Astrocyte (in vitro differentiated cells and primary cell): ENCODE measurements around the gene ATP1A3. TPM values are rescaled to one million over a fixed set of nuclear protein-coding genes. Genes with fewer than 3 reads are reported as not detected.

Experiments
- DNase-seq: peaks from one replicate; pipeline ENCODE4 v3.0.0-alpha.2; 2010; ENCODE audit warnings: low read depth
- FAIRE-seq: peaks from 2 replicates; lab custom pipeline; 2011; peaks lifted over from hg19 to GRCh38; lab: Jason Lieb, UNC
- H2AFZ ChIP-seq: 2 replicates; pipeline ENCODE4 v1.6.0; 2012; ENCODE audit warnings: low read depth, low read length, inconsistent platforms
- H3K27ac ChIP-seq: 2 replicates; pipeline ENCODE4 v1.5.1; 2011; ENCODE audit warnings: low read depth, low read length, inconsistent platforms
- H3K27me3 ChIP-seq: 2 replicates; pipeline ENCODE4 v1.6.0; 2011; ENCODE audit warnings: low read length, inconsistent platforms; ENCODE audit not compliant: insufficient read depth
- H3K36me3 ChIP-seq: 2 replicates; pipeline ENCODE4 v1.5.1; 2011; ENCODE audit warnings: low read length, inconsistent platforms; ENCODE audit not compliant: insufficient read depth
- H3K4me1 ChIP-seq: 2 replicates; pipeline ENCODE4 v1.5.1; 2011; ENCODE audit warnings: low read length, inconsistent platforms; ENCODE audit not compliant: insufficient read depth
- H3K4me2 ChIP-seq: 2 replicates; pipeline ENCODE4 v1.6.0; 2012; ENCODE audit warnings: low read length, inconsistent platforms
- H3K4me3 ChIP-seq: 2 replicates; pipeline ENCODE4 v1.5.1; 2011; ENCODE audit warnings: low read depth, mild to moderate bottlenecking, low read length, inconsistent platforms; ENCODE audit not compliant: insufficient read depth
- H3K79me2 ChIP-seq: 2 replicates; pipeline ENCODE4 v1.6.0; 2012; ENCODE audit warnings: mild to moderate bottlenecking, low read length, inconsistent platforms; ENCODE audit not compliant: insufficient read depth
- H3K9ac ChIP-seq: 2 replicates; pipeline ENCODE4 v1.6.0; 2012; ENCODE audit warnings: mild to moderate bottlenecking, low read length, inconsistent platforms
- H3K9me3 ChIP-seq: 2 replicates; pipeline ENCODE4 v1.5.1; 2012; ENCODE audit warnings: low read depth, mild to moderate bottlenecking, low read length, inconsistent platforms; ENCODE audit not compliant: insufficient read depth
- H4K20me1 ChIP-seq: 2 replicates; pipeline ENCODE4 v1.6.0; 2012; ENCODE audit warnings: low read length, inconsistent platforms; ENCODE audit not compliant: insufficient read depth
- H3K27ac Mint-ChIP-seq: one replicate; pipeline ENCODE4 v1.8.0; 2021; ENCODE audit warnings: mild to moderate bottlenecking, mixed read lengths; ENCODE audit not compliant: unreplicated experiment
- H3K27me3 Mint-ChIP-seq: one replicate; pipeline ENCODE4 v1.8.0; 2021; ENCODE audit warnings: low read depth, mixed read lengths; ENCODE audit not compliant: unreplicated experiment
- H3K36me3 Mint-ChIP-seq: one replicate; pipeline ENCODE4 v1.8.0; 2021; ENCODE audit warnings: low read depth, mixed read lengths; ENCODE audit not compliant: unreplicated experiment
- H3K4me1 Mint-ChIP-seq: one replicate; pipeline ENCODE4 v1.8.0; 2021; ENCODE audit warnings: low read depth, mixed read lengths; ENCODE audit not compliant: unreplicated experiment
- H3K4me3 Mint-ChIP-seq: one replicate; pipeline ENCODE4 v1.8.0; 2021; ENCODE audit warnings: mild to moderate bottlenecking, moderate library complexity, mixed read lengths; ENCODE audit not compliant: unreplicated experiment
- H3K9me3 Mint-ChIP-seq: one replicate; pipeline ENCODE4 v1.8.0; 2021; ENCODE audit warnings: mild to moderate bottlenecking, mixed read lengths; ENCODE audit not compliant: unreplicated experiment
- CTCF ChIP-seq: IDR thresholded peaks from 2 replicates; pipeline ENCODE4 v1.5.1; 2011; ENCODE audit warnings: low read depth, mild to moderate bottlenecking, inconsistent platforms, low read length, moderate library complexity; ENCODE audit not compliant: insufficient read depth
- EZH2 ChIP-seq: IDR thresholded peaks from 2 replicates; pipeline ENCODE4 v1.6.1; 2012; ENCODE audit warnings: mild to moderate bottlenecking, low read length, inconsistent platforms; ENCODE audit not compliant: insufficient read depth
- total RNA-seq: library from RNA; stranded (reverse); gene quantifications from 2 replicates; pipeline ENCODE4 v1.2.1, GENCODE V29; 2021

Gene ATP1A3
- total RNA-seq, 1 donor from 2014 or later: 3.4 TPM

- peaks cover 22% of the 10 kb centered on the region for H4K20me1 ChIP-seq
- no peaks in the 10 kb centered on the region for H3K79me2 ChIP-seq
- H3K36me3 ChIP-seq: no peaks in the 10 kb centered on the region
- H2AFZ ChIP-seq: no peak overlapping the region
- H3K9ac ChIP-seq: no peak overlapping the region
- no peak overlapping the region for H3K4me3 ChIP-seq
- FAIRE-seq (no peak), DNase-seq (no peak)
- Mint-ChIP-seq H3K4me3 (peak overlapping the region; percentile 6), H3K9me3 (peaks cover 5% of the 10 kb centered on the region), H3K27ac (peak overlapping the region; percentile 12), H3K4me1 (peaks cover 15% of the 10 kb centered on the region), H3K27me3 (peaks cover 45% of the 10 kb centered on the region), H3K36me3 (peaks cover 6% of the 10 kb centered on the region)
- H3K9me3 ChIP-seq: no peaks in the 10 kb centered on the region
- no peak overlapping the region for H3K27ac ChIP-seq
- TF ChIP-seq EZH2 (no peak), CTCF (no peak)
- peaks cover 35% of the 10 kb centered on the region for H3K27me3 ChIP-seq
- no peak overlapping the region for H3K4me2 ChIP-seq
- peaks cover 18% of the 10 kb centered on the region for H3K4me1 ChIP-seq
Measured at GRCh38 chr19:41937525-41938468, 56.2 kb downstream of the ATP1A3 start.

GRCh38 chr19:41936961-41937360 is 57.1 kb downstream of the ATP1A3 start:
- H3K9me3 Mint-ChIP-seq: peaks cover 5% of the 10 kb centered on the region
- H4K20me1 ChIP-seq: peaks cover 22% of the 10 kb centered on the region
- no peak for FAIRE-seq
- H3K27ac Mint-ChIP-seq: no peak overlapping the region
- DNase-seq: no peak
- H3K4me3 Mint-ChIP-seq: no peak overlapping the region
- H3K4me1 ChIP-seq: peaks cover 18% of the 10 kb centered on the region
- H3K36me3 ChIP-seq: no peaks in the 10 kb centered on the region
- no peak overlapping the region for H3K4me3 ChIP-seq
- H3K36me3 Mint-ChIP-seq: peaks cover 4% of the 10 kb centered on the region
- TF ChIP-seq CTCF: no peak
- no peak overlapping the region for H3K9ac ChIP-seq
- peaks cover 43% of the 10 kb centered on the region for H3K27me3 ChIP-seq
- peaks cover 46% of the 10 kb centered on the region for H3K27me3 Mint-ChIP-seq
- no peaks in the 10 kb centered on the region for H3K79me2 ChIP-seq
- peaks cover 2% of the 10 kb centered on the region for H3K9me3 ChIP-seq
- no peak overlapping the region for H3K27ac ChIP-seq
- H3K4me1 Mint-ChIP-seq: peaks cover 18% of the 10 kb centered on the region
- peak overlapping the region; percentile 65 for H3K4me2 ChIP-seq
- no peak overlapping the region for H2AFZ ChIP-seq

GRCh38 chr19:41936416-41936850 is 57.6 kb downstream of the ATP1A3 start:
- Histone ChIP-seq H3K27ac (no peak overlapping the region), H4K20me1 (peaks cover 22% of the 10 kb centered on the region), H3K4me3 (no peak overlapping the region), H3K27me3 (peaks cover 48% of the 10 kb centered on the region), H3K9me3 (peaks cover 2% of the 10 kb centered on the region), H3K4me1 (peaks cover 18% of the 10 kb centered on the region), H3K4me2 (peak overlapping the region; percentile 65), H2AFZ (peak overlapping the region; percentile 27), H3K79me2 (no peaks in the 10 kb centered on the region), H3K36me3 (no peaks in the 10 kb centered on the region), H3K9ac (no peak overlapping the region)
- H3K36me3 Mint-ChIP-seq: peaks cover under 1% of the 10 kb centered on the region
- H3K4me3 Mint-ChIP-seq: no peak overlapping the region
- no peak overlapping the region for H3K27ac Mint-ChIP-seq
- H3K4me1 Mint-ChIP-seq: peaks cover 18% of the 10 kb centered on the region
- TF ChIP-seq EZH2: no peak
- FAIRE-seq (no peak), DNase-seq (no peak)
- peaks cover 47% of the 10 kb centered on the region for H3K27me3 Mint-ChIP-seq
- H3K9me3 Mint-ChIP-seq: peaks cover 1% of the 10 kb centered on the region
